Inferior parietal cortex (tissue), 1 donor: ENCODE measurements around the gene RAP1GAP2.

Source experiments
- DNase-seq: peaks from one replicate; pipeline ENCODE4 v3.0.0-alpha.2; 2016; ENCODE audit errors: extremely low spot score

Gene RAP1GAP2

GRCh38 chr17:2786176-2786881 is 9.9 kb upstream of the RAP1GAP2 start:
- DNase-seq = peak; percentile 83

- DNase-seq = no peak
Observed at GRCh38 chr17:2789700-2790099, 6.5 kb upstream of the RAP1GAP2 start.

GRCh38 chr17:2792366-2793169 is 3.7 kb upstream of the RAP1GAP2 start:
- DNase-seq = no peak

GRCh38 chr17:2794111-2794803 is 2.0 kb upstream of the RAP1GAP2 start:
- DNase-seq = no peak

GRCh38 chr17:2795441-2796163 is 636 bp upstream of the RAP1GAP2 start:
- DNase-seq = no peak

GRCh38 chr17:2797226-2797625 is 988 bp downstream of the RAP1GAP2 start:
- DNase-seq = no peak

GRCh38 chr17:2797637-2798036 is 1.4 kb downstream of the RAP1GAP2 start:
- DNase-seq = no peak

GRCh38 chr17:2798188-2798587 is 1.9 kb downstream of the RAP1GAP2 start:
- DNase-seq = no peak

GRCh38 chr17:2798678-2799077 is 2.4 kb downstream of the RAP1GAP2 start:
- DNase-seq = no peak

GRCh38 chr17:2799653-2800052 is 3.4 kb downstream of the RAP1GAP2 start:
- DNase-seq = no peak

GRCh38 chr17:2800367-2800766 is 4.1 kb downstream of the RAP1GAP2 start:
- no peak for DNase-seq

- peak; percentile 70 for DNase-seq
Observed at GRCh38 chr17:2801841-2802240, 5.6 kb downstream of the RAP1GAP2 start.

- DNase-seq = no peak
Observed at GRCh38 chr17:2802574-2802973, 6.3 kb downstream of the RAP1GAP2 start.

GRCh38 chr17:2803386-2803785 is 7.1 kb downstream of the RAP1GAP2 start:
- no peak for DNase-seq

- no peak for DNase-seq
Observed at GRCh38 chr17:2803971-2804370, 7.7 kb downstream of the RAP1GAP2 start.

- no peak for DNase-seq
Observed at GRCh38 chr17:2804912-2805311, 8.7 kb downstream of the RAP1GAP2 start.

GRCh38 chr17:2805961-2806360 is 9.7 kb downstream of the RAP1GAP2 start:
- no peak for DNase-seq

- no peak for DNase-seq
Observed at GRCh38 chr17:2808367-2809335, 12.4 kb downstream of the RAP1GAP2 start.

- DNase-seq = no peak
Observed at GRCh38 chr17:2809337-2809736, 13.1 kb downstream of the RAP1GAP2 start.

GRCh38 chr17:2814049-2814448 is 17.8 kb downstream of the RAP1GAP2 start:
- no peak for DNase-seq
